Osteocyte (in vitro differentiated cells): Measurements from ENCODE around the gene MYO5B. TPM values are rescaled to one million over a fixed set of nuclear protein-coding genes. Genes with fewer than 3 reads are reported as not detected.

Experiments
- DNase-seq: peaks from one replicate; pipeline ENCODE4 v3.0.0; 2021; ENCODE audit warnings: mixed read lengths; ENCODE audit not compliant: unreplicated experiment; ENCODE audit errors: extremely low spot score
- H3K27ac Mint-ChIP-seq: one replicate; pipeline ENCODE4 v1.8.0; 2021; ENCODE audit warnings: mild to moderate bottlenecking, mixed read lengths; ENCODE audit not compliant: unreplicated experiment
- H3K27me3 Mint-ChIP-seq: one replicate; pipeline ENCODE4 v1.8.0; 2021; ENCODE audit warnings: mixed read lengths; ENCODE audit not compliant: unreplicated experiment
- H3K36me3 Mint-ChIP-seq: one replicate; pipeline ENCODE4 v1.8.0; 2021; ENCODE audit warnings: mixed read lengths; ENCODE audit not compliant: unreplicated experiment
- H3K4me1 Mint-ChIP-seq: one replicate; pipeline ENCODE4 v1.8.0; 2021; ENCODE audit warnings: mixed read lengths; ENCODE audit not compliant: unreplicated experiment
- H3K4me3 Mint-ChIP-seq: one replicate; pipeline ENCODE4 v1.8.0; 2021; ENCODE audit warnings: mild to moderate bottlenecking, moderate library complexity, mixed read lengths; ENCODE audit not compliant: unreplicated experiment
- H3K9me3 Mint-ChIP-seq: one replicate; pipeline ENCODE4 v1.8.0; 2021; ENCODE audit warnings: mixed read lengths; ENCODE audit not compliant: unreplicated experiment
- total RNA-seq: library from RNA; stranded (reverse); gene quantifications from 2 replicates; pipeline ENCODE4 v1.2.1, GENCODE V29; 2021
- TF ChIP-seq, protein P1 (sequence below): fragments of 200-600 bp; sonication (generic); IDR thresholded peaks from 2 replicates; pipeline ENCODE4 v1.5.0; 2021; ENCODE audit warnings: antibody characterized with exemption, mild to moderate bottlenecking, moderate library complexity

MYO5B gene
- total RNA-seq, 1 donor from 2014 or later: not detected

GRCh38 chr18:49917742-49918141 lies 277.2 kb downstream of the MYO5B start:
- H3K4me1 Mint-ChIP-seq: no peaks in the 10 kb centered on the region
- H3K27ac Mint-ChIP-seq: no peak overlapping the region
- no peak overlapping the region for H3K4me3 Mint-ChIP-seq
- H3K36me3 Mint-ChIP-seq: no peaks in the 10 kb centered on the region
- TF ChIP-seq, protein P1, sequence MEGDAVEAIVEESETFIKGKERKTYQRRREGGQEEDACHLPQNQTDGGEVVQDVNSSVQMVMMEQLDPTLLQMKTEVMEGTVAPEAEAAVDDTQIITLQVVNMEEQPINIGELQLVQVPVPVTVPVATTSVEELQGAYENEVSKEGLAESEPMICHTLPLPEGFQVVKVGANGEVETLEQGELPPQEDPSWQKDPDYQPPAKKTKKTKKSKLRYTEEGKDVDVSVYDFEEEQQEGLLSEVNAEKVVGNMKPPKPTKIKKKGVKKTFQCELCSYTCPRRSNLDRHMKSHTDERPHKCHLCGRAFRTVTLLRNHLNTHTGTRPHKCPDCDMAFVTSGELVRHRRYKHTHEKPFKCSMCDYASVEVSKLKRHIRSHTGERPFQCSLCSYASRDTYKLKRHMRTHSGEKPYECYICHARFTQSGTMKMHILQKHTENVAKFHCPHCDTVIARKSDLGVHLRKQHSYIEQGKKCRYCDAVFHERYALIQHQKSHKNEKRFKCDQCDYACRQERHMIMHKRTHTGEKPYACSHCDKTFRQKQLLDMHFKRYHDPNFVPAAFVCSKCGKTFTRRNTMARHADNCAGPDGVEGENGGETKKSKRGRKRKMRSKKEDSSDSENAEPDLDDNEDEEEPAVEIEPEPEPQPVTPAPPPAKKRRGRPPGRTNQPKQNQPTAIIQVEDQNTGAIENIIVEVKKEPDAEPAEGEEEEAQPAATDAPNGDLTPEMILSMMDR: no peak
- H3K27me3 Mint-ChIP-seq: peaks cover 34% of the 10 kb centered on the region
- H3K9me3 Mint-ChIP-seq: no peaks in the 10 kb centered on the region
- no peak for DNase-seq

DNA sequence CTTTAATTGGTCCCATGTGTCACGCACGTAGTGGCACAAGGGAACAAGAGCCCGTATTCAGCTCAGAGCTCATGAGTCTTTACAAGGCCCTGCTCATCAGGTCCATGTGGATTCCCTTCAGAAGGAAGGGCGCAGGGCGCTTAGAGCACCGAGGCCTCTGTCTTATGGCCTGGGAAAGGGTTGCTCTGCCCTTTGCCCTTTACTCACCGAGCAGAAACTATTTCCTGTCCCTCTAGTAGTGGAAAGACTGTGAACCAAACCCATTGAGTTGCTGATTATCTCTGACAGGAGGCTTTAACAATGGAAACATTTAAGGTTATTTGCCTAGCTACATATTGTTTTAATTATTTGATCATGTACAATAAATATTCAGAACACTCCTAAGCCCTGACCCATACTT lies 279.6 kb downstream of the MYO5B start:
- H3K27me3 Mint-ChIP-seq: peaks cover 19% of the 10 kb centered on the region
- H3K4me1 Mint-ChIP-seq: no peaks in the 10 kb centered on the region
- TF ChIP-seq, protein P1: no peak
- no peak overlapping the region for H3K4me3 Mint-ChIP-seq
- H3K27ac Mint-ChIP-seq: no peak overlapping the region
- no peak for DNase-seq
- H3K9me3 Mint-ChIP-seq: no peaks in the 10 kb centered on the region
- H3K36me3 Mint-ChIP-seq: no peaks in the 10 kb centered on the region

- Mint-ChIP-seq H3K36me3 (no peaks in the 10 kb centered on the region), H3K27me3 (peaks cover 11% of the 10 kb centered on the region), H3K9me3 (no peaks in the 10 kb centered on the region), H3K4me3 (no peak overlapping the region), H3K4me1 (no peaks in the 10 kb centered on the region), H3K27ac (no peak overlapping the region)
- TF ChIP-seq, protein P1: no peak
- no peak for DNase-seq
Measured at GRCh38 chr18:49913221-49913620, 281.7 kb downstream of the MYO5B start.

- H3K27ac Mint-ChIP-seq: no peak overlapping the region
- H3K4me3 Mint-ChIP-seq: no peak overlapping the region
- H3K27me3 Mint-ChIP-seq: peaks cover 15% of the 10 kb centered on the region
- H3K4me1 Mint-ChIP-seq: no peaks in the 10 kb centered on the region
- no peaks in the 10 kb centered on the region for H3K9me3 Mint-ChIP-seq
- TF ChIP-seq, protein P1: no peak
- no peaks in the 10 kb centered on the region for H3K36me3 Mint-ChIP-seq
- DNase-seq: no peak
Measured at GRCh38 chr18:49911427-49911826, 283.5 kb downstream of the MYO5B start.

GRCh38 chr18:49910986-49911385 lies 284.0 kb downstream of the MYO5B start:
- H3K36me3 Mint-ChIP-seq: no peaks in the 10 kb centered on the region
- H3K4me1 Mint-ChIP-seq: no peaks in the 10 kb centered on the region
- TF ChIP-seq, protein P1: no peak

More at GRCh38 chr18:49910986-49911385, 284.0 kb downstream of the MYO5B start:
- no peak overlapping the region for H3K4me3 Mint-ChIP-seq
- H3K27me3 Mint-ChIP-seq: peaks cover 13% of the 10 kb centered on the region
- H3K9me3 Mint-ChIP-seq: no peaks in the 10 kb centered on the region
- DNase-seq: no peak
- no peak overlapping the region for H3K27ac Mint-ChIP-seq
